G401.6 (cell line): ENCODE results near the gene OTOP2.
"Not testable (repeated sequence)": the region's sequence is repeated elsewhere in the genome, so short reads cannot be mapped to it uniquely, and the experiment has no call there.

Source experiments
- FAIRE-seq: peaks from 2 replicates; lab custom pipeline; 2012; peaks lifted over from hg19 to GRCh38; lab: Jason Lieb, UNC

The OTOP2 gene

DNA sequence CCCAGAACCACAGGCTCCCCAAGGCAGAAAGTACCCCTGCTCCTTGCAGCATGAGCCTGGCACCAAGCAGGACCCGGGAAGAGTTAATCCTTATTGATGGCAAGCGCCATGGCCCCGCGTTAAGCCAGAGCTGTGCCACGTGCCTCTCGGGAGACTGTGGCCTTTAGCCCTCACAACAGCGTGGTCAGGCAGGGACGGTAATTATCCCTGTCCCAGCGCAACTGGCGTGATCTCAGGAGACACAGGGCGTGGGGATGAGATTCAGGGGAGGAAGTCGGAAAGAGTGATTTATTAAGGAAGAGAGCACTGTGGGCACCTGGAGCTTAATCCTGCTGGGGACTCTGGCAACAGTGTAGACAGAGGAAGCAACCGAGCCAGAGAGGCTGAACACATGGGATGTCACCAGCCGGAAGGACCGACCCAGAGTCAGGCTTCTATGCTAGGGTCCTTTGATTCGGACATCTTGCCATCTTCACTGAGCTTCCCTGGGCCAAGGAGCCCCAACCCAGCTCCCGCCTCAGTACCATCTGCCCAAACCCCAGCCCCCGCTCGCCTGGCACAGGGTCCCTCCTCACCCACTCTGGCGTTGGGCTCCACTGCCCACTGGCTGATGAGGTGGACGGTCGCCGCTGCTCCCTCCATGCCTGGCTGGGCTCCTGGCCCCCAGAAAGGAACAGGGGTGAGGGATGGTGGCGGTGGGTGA is 28.5 kb downstream of the OTOP2 start:
- no peak for FAIRE-seq

DNA sequence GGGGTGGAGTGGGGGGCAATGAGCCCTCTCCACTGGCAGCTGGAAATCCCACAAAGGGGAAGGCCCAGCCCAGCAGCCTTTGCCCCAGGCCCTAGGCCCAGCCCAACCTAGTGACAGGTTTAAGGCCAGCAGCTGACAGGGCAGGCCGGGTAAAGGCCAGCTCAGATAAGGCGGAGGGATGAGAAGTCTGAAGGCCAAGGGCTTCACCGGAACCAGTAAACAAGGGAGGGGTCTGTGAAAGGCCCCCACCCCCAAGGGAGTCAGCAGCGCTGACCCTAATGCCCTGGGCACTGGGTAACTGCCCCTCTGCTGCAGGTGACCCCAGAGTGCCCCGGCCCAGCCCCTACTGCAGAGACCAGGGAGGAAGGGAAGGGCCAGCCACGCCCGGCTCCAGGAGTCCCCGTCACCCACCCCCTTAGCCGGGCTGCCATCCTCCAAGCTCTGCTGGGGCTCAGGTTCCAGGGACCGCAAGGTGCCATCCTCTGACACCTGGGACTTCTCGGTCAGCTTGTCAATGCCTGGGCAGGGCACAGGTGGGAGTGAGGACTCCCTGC is 29.1 kb downstream of the OTOP2 start:
- no peak for FAIRE-seq

- no peak for FAIRE-seq
These were observed 30.0 kb downstream of the OTOP2 start for GRCh38 chr17:74954115-74954514.

DNA sequence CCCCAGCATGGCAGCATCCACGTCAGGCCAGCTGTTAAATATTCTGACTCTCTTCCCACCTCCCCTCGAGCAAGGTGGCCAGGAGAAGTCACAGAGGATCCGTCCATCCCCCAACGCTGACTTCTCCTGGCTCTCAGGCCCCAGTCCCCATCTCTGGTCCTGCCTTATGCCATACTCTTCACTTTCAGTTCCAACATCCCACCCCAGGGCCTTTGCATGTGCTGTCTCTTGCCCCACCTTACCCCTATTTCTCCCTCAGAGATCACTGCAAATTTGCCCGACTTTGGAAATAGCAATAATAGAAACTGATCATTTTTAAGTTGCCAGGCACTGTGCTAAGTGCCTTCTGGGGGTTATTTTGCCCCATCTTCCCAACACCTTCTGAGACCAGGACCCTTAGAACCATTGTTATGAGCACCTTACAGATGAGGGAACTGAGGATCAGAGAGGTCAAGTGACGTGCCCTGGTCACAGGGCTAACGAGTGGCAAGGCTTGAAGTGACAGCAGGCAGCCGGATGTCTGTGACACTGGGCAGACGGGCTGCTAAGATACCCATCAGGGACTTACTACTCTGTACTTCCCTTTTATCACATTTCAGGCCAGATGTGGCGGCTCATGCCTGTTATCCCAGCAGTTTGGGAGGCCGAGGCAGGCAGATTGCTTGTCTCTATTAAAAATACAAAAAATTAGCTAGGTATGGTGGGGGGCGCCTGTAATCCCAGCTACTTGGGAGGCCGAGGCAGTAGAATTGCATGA is 30.8 kb downstream of the OTOP2 start:
- FAIRE-seq, result no peak

DNA sequence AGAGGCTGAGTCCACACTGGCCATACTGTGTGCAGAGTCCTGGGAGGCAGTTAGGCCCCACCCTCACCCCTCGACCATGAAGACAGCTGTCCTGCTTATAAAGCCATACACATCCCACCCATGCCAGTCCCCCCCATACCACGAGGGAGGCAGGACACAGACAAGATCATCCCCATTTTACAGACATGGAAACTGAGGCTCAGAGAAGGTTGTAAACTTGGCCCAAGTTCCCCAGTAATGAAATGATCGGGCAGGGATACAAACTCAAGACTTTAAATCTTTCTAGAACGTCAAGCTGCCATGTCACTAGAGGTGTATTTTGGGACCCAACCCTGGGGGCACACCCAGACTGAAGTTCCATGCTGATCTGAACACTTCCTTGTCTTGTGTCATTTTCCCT is 32.0 kb downstream of the OTOP2 start:
- no peak for FAIRE-seq

DNA sequence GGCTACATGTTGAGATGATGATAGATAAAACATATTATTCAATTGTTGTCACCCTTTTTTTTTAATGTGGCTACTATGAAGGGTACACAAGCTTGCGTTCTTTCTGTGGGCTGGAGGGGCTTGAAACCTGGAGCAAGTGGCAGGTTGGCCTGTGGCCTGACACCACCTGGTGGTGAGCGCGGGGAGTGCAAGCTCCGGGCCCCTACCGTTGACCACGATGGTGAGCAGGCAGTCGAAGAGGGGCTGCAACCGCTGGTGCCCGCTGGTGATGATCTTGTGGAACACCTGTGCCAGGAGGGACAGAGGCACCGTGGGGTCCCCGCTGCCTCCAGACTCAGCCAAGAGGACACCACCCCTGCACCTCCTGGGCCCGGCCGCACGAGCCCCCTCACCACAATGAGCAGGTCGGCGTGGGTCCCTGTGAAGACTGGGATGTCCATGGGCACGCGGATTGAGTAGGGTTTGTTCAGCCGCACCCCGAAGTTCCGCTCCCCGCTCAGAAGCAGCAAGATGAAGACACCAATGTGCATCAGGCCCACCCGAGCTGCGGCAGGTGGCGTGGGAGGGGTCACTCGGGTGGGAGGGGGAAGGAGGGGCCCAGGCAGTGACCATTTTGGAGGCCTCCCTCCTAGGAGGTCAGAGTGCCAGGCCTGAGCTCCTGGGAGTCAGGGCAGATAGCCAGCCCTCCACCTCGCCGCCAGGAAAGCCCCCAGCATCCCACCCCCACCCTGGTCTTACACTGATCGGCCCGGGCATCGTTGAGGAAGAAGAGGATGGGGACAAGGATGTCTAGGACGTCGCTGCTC is 34.1 kb downstream of the OTOP2 start:
- peak; percentile 87 for FAIRE-seq

DNA sequence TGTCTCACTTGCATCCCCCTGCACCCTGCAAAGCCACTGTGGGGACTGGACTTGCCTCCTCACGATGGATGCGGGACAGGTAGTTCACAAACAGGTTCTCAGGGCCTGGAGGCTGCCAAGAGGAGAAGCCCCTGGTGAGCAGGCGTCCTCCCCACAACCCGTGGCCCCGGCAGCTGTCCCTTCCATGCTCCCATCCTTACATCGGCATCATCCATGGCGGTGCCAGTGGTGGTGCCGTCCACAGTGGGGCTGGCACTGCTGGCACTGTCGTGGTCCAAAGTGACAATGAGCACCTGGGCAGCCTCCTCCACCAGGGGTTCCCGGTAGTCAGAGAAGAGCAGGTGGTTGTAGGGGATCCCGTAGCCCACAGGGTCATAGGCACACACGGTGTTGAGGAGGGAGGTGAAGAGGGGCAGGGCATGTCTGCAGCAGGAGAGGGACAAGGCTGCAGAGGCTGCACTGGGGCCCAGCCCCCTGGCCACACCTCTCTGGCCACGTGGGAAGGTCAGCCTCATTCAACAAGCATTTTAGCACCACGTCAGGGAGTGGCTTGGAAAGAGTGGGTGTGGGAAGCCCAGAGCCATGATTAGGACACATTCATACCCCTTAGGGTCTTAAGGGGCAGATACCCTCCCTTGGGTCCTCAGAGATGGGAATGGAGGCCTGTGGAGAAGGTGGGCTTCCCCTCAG is 35.9 kb downstream of the OTOP2 start:
- FAIRE-seq, result peak; percentile 15

DNA sequence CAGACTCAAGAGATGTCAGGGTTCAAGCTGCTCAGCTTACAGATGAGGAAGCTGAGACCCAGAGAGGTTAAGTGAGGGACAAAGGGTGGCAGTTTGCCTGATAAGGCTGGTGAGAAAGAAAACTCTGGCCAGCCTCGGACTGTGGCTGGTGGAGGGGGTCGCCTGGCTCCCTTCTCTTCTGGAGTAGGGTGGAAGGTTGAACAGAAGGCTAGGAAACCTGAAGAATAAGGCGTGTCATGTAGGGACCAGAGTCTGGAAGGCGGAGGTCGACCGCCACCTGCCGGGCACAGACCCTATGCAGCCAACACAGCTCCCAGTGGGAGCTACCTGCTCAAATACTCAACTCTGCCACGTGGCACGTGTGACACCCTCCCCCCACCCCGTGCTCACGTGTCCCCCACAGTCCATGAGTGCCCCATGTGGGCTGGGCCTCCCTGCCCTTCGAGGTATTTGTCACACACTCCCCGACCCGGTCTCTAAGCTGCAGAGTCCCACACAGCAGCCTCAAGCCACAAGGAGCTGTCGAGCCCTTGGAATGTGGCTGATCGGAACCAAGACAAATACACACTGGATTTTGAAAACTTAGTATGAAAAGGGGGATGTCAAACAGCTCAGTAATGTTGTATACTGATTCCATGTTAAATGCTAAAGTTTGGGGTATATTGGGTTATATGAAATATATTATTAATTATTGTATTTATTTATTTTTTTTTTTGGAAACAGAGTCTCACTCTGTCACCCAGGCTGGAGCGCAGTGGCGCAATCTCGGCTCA is 36.7 kb downstream of the OTOP2 start:
- FAIRE-seq, result peak; percentile 79

- peak; percentile 92 for FAIRE-seq
These were observed 37.7 kb downstream of the OTOP2 start for GRCh38 chr17:74961657-74962350.

DNA sequence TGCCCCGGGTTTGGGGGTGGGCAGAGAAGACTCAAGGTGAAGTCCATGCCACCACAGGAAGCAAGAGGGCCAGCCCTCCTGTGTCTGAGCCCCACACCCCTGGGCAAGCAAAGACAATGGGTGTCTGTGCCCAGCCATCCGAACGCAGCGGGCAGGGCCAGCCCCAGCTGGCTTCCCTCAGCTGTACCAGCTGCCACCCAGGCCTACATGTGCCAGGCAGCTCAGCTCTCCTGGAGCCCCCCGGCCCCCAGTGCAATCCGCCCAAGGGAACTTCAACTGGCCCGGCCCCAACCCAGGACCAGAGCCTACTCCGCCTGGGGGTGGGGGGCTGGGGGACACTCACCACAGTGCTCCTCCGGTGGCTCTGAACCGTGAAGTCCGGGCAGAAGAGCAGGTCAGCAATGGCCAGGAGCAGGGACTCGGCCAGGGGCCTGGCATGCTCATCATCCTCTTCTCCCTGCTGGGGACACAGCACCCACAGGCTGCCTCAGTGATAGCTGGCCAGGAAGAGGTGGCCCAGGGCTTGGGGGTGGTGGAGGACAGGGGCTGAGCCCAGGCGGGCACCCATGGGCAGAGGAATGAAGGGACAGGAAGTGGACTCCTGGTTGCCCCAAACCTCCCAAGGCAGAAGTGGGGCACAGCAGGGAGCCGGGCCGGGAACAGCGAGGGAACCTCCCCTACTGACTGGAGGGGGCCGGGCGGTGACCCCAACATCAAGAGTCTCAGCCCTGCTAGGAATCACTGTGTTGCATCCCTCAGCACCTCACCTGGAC is 38.7 kb downstream of the OTOP2 start:
- no peak for FAIRE-seq

- FAIRE-seq, result no peak
These were observed 39.6 kb downstream of the OTOP2 start for GRCh38 chr17:74963656-74964055.

- no peak for FAIRE-seq
These were observed 40.2 kb downstream of the OTOP2 start for GRCh38 chr17:74964246-74964761.

DNA sequence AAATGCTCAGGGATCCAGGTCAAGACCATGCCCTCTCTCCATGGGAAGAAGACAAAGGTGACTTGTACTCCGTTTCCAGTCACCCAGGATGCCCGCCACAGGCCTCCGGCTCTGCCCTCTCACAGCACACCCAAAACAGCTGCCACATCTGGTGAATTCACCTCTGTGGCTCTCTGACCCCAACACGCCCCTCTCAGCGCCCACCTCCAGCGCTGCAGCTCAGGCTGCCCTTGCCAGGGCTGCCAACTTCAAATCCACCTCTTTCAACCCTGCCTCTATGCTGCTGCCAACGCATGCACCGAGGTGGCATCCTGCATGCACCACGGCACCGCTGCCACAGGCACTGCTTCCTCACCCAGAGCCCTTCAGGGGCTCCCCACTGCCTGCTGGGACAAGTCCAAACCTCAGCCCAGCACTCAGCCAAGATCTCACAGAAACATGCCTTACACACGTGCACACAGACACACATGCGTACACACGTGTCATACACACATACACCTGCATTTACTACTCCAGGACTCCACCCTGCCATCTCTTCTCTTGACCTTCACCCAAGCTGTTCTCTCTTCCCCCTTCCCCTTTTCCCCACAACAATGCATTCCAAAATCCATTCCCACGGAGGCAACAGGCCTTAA is 41.0 kb downstream of the OTOP2 start:
- FAIRE-seq, result no peak

DNA sequence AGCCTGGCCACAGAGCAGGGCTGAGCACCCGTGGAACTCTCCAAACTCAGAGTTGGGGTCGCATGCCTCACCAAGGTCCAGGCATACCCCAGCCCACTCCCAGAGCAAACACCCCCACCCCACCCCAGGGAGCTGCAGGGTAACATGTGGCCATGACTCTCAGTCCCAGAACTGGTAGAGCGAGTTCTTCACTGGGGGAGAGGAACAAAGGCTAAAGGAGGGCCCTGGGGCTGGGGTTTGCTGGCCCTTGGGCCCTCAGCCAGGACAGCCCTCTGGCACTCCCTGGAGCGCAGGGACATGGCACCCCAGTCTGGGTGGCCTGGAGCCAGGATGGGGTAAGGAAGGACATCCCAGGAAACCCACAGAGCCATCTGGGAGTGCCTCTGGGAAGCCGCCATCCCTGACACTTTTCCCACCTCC is 44.3 kb downstream of the OTOP2 start:
- no peak for FAIRE-seq

DNA sequence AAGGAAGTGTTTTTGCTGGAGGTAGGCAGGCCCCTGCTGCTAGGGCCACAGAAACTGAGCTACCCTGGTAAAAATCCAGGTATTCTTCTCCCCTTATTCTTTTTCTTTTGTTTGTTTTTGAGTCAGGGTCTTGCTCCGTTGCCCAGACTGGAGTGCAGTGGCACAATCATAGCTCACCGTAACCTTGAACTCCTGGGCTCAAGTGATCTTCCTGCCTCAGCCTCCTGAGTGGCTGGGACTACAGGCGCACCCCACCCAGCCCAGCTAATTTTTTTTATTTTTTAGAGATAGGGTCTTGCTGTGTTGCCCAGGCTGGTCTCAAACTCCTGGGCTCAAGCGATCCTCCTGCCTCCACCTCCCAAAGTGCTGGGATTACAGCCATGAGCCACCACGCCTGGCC is 45.4 kb downstream of the OTOP2 start:
- not testable (repeated sequence) for FAIRE-seq

DNA sequence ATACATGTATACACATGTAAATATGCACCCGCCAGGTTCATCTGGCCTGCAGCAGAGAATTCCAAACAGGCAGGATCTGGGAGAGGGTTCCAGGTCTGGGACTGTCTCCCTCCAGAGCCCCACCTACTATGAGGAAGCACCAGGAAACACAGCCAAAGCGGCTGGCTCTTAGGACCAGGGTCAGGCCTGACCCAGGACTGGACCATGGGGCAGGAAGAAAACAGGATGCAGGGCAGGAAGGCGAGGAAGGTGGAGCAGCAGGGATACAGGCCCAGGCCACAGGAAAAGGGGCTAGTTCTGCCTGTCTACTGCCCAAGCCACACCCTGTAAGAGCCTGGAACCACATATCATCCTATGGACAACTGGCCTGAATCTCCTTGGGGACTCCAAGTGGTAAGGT is 46.3 kb downstream of the OTOP2 start:
- no peak for FAIRE-seq

DNA sequence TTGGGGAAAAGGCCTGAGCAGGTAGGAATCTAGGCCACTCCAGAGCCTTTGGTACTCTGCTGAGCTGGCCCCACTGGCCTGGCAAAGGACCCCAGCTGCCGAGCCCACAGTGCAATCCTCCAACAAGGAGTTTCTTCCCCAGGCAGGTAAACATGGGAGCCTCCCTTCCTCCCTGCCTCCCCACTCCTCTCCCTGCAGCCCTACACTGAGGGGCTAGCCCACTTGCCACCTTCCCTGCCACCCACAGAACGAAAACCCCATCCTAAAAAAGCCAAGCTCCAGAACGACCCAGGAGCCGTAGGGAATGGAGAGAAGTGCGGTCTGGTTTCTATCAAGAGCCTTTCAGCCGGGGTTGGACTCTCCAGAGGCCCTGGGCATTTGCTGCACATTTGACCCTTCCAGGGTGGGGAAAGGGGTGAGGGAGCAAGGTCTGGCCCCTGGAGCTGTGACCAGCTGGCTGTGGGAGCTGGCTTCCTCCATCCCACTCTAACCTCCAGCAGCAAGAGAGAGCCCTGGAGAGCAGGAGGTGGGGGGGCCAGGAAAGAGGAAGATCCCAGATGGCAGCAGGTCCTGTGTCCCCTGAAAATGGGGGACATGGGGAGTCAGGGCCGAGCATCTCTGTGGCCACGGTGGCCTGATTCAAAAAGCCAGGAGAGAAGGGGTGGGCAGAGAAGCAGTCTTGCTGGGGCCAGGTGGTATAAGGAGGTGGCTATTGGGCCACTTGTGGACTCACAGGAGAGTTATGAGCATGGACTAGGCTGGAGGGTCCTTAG is 47.2 kb downstream of the OTOP2 start:
- no peak for FAIRE-seq

- no peak for FAIRE-seq
These were observed 47.7 kb downstream of the OTOP2 start for GRCh38 chr17:74971842-74972106.
